Mucosa of descending colon (tissue), 3 donors: ENCODE results near the gene AADACL4. TPM values are rescaled to one million over a fixed set of nuclear protein-coding genes. Genes with fewer than 3 reads are reported as not detected.

ENCODE experiments used
- ATAC-seq: fragments of 200-7000 bp; cut with Tn5 transposase; one replicate; pipeline ENCODE4 v1.9.1; 2020; ENCODE audit warnings: mild to moderate bottlenecking, moderate library complexity
- DNase-seq, 3 donors: peaks; one replicate each; pipeline ENCODE4 v3.0.0-alpha.2; 2020
- H3K36me3 ChIP-seq: fragments of 200-600 bp; one replicate; pipeline ENCODE4 v1.8.0; 2021; ENCODE audit warnings: low read depth, mild to moderate bottlenecking
- H3K4me1 ChIP-seq: fragments of 200-600 bp; one replicate; pipeline ENCODE4 v1.8.0; 2021; ENCODE audit warnings: low read depth, mild to moderate bottlenecking
- H3K4me3 ChIP-seq: fragments of 200-600 bp; one replicate; pipeline ENCODE4 v1.8.0; 2021; ENCODE audit warnings: mild to moderate bottlenecking
- H3K9me3 ChIP-seq: fragments of 200-600 bp; one replicate; pipeline ENCODE4 v1.8.0; 2021; ENCODE audit warnings: mild to moderate bottlenecking
- CTCF ChIP-seq: fragments of 200-600 bp; IDR thresholded peaks from one replicate; pipeline ENCODE4 v1.8.0; 2022; ENCODE audit warnings: antibody characterized with exemption, mild to moderate bottlenecking
- intact Hi-C, 2 donors: fragments of 100-400 bp; cut with DNase I in 1 of 2; cut with micrococcal nuclease in 1 of 2; formaldehyde crosslinking; loops; one replicate each; pipeline versions ENCODE4 v1.11.0 to v1.11.1; 2022; cut with DNase I, micrococcal nuclease
- total RNA-seq, 3 donors: library from RNA; stranded (reverse); fragmentation: NEBNext Ultra II Directional in 2 of 3; extraction: Animal tissue kit (Norgen Biotek cat#: 25700) in 2 of 3; gene quantifications; one replicate each; pipeline versions ENCODE4 v1.2.1 to v1.2.4, GENCODE V29; 2021 to 2023
- donor health status: DM: no; HTN: no; CAD: no; lungs with moderate emphysema.
- donor health status: DM: no; HTN: no; CAD: no.
- donor health status: DM: no; HTN: yes; CAD: no.

The AADACL4 gene
- total RNA-seq, 3 donors from 2014 or later: not detected

GRCh38 chr1:12648741-12649140 is 4.9 kb downstream of the AADACL4 start:
- Histone ChIP-seq H3K36me3 (no peaks in the 10 kb centered on the region), H3K9me3 (no peaks in the 10 kb centered on the region), H3K4me3 (no peak overlapping the region), H3K4me1 (no peaks in the 10 kb centered on the region)
- DNase-seq (no peak), ATAC-seq (no peak)
- TF ChIP-seq CTCF: no peak
- intact Hi-C loops: no loop called here

DNA sequence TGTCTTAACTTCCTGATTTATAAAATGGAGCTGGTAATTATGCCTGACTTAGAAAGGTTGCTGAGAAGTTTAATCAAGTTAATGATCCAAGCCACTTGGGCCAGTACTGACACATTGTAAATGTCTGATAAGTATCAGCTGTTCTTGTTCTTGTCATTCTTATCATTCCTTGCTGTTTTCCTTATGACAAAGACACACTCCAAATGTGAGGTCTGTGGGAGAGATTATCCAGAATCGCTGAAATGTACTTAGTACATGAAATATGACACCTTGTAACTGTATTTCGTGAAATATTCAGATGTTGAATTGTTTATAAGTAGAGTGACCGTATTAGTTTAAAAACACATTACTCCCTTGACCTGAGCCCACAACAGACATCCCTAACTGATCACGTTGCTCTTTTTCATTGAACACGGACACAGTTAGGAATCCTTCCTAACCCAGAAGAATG is 6.1 kb downstream of the AADACL4 start:
- Histone ChIP-seq H3K9me3 (no peaks in the 10 kb centered on the region), H3K4me3 (no peak overlapping the region), H3K4me1 (no peaks in the 10 kb centered on the region), H3K36me3 (no peaks in the 10 kb centered on the region)
- TF ChIP-seq CTCF: no peak
- ATAC-seq (no peak), DNase-seq (no peak)
- intact Hi-C loops: loop anchor here (10.0 kb wide), 2 partner anchors 335 to 375 kb away; no protein-coding TSS in a partner anchor

DNA sequence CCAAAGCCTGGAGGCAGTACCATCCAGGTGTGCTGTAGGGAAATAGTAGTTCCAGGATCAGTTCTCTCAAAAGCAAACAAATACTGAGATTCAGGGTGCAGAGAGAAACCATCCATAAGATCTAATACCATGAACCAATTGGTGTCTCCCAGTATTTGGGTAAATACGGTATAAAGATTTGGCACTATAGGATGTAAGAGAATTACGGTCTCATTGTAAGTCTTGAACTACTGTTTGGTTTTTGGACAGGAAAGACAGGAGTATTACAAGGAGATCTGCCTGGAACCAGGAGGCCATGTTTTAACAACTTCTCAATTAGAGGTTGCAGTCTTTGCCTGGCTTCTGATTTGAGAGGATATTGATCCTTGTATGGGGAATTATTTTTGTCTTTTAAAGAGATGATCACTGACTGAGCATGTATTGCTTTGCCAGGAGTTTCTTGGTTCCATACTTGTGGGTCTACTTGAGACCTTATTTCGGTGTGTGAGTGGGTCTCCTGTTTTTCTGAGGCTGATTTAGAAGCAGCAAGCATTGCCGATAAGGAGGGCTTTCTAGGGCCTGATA is 10.2 kb downstream of the AADACL4 start:
- H3K36me3 ChIP-seq: no peaks in the 10 kb centered on the region
- no peak overlapping the region for H3K4me3 ChIP-seq
- no peak for ATAC-seq
- peaks cover 4% of the 10 kb centered on the region for H3K9me3 ChIP-seq
- intact Hi-C loops: loop anchor here (10.0 kb wide), 2 partner anchors 339 to 379 kb away; no protein-coding TSS in a partner anchor
- TF ChIP-seq CTCF: no peak
- no peaks in the 10 kb centered on the region for H3K4me1 ChIP-seq
- DNase-seq: no peak

DNA sequence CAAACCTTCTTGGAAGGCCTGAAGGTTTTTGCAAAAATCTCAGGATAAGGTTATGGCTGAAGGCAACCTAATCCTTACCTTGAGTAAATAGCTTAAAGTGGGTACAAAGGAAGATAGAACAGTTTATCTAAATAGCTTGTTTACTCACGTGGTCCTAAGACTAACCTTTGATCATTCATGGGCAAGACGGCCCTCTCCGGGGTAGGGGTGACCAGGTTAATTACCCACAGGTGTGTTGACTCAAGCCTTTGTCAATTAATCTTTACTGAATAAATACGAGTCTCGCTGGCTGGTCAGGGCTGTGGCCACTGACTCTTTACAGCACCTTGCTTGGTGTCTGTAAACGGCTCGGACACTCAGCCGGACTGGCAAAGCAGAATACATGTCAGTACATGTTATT is 10.8 kb downstream of the AADACL4 start:
- Histone ChIP-seq H3K9me3 (peaks cover 4% of the 10 kb centered on the region), H3K4me1 (no peaks in the 10 kb centered on the region), H3K4me3 (no peak overlapping the region), H3K36me3 (no peaks in the 10 kb centered on the region)
- TF ChIP-seq CTCF: no peak
- intact Hi-C loops: loop anchor here (5.0 to 10.0 kb wide), 3 partner anchors 340 to 382 kb away; no protein-coding TSS in a partner anchor
- ATAC-seq (peak; percentile 72), DNase-seq (peak in 1 of 3 donors; percentile 9)

- intact Hi-C loops: loop anchor here (5.0 to 10.0 kb wide), 3 partner anchors 342 to 384 kb away; no protein-coding TSS in a partner anchor
- H3K4me3 ChIP-seq: no peak overlapping the region
- no peaks in the 10 kb centered on the region for H3K4me1 ChIP-seq
- H3K36me3 ChIP-seq: no peaks in the 10 kb centered on the region
- peaks cover 4% of the 10 kb centered on the region for H3K9me3 ChIP-seq
- no peak for ATAC-seq
- no peak for TF ChIP-seq CTCF
- no peak for DNase-seq
Observed at GRCh38 chr1:12656575-12656974, 12.7 kb downstream of the AADACL4 start.
